Mesendoderm (in vitro differentiated cells): ENCODE measurements around the gene PIP5K1A.

ENCODE experiments used
- DNase-seq: peaks from one replicate; pipeline ENCODE4 v3.0.0; 2013
- H2AK5ac ChIP-seq: 2 replicates; pipeline ENCODE4 v1.6.1; 2013; ENCODE audit warnings: low read length, inconsistent platforms
- H2BK120ac ChIP-seq: 2 replicates; pipeline ENCODE4 v1.6.1; 2013; ENCODE audit warnings: low read depth, mild to moderate bottlenecking, low read length, moderate library complexity, mixed read lengths
- H2BK15ac ChIP-seq: replicated peaks from 2 replicates; pipeline ENCODE4 v1.6.1; 2013; ENCODE audit warnings: low read depth, mild to moderate bottlenecking, moderate library complexity
- H2BK5ac ChIP-seq: 2 replicates; pipeline ENCODE4 v1.6.1; 2013; ENCODE audit warnings: low read length, inconsistent platforms
- H3K18ac ChIP-seq: 2 replicates; pipeline ENCODE4 v1.6.1; 2013; ENCODE audit warnings: mild to moderate bottlenecking, low read length, mixed read lengths
- H3K23ac ChIP-seq: one replicate; pipeline ENCODE4 v1.6.1; 2013; ENCODE audit warnings: low read length
- H3K27ac ChIP-seq: 2 replicates; pipeline ENCODE4 v1.5.1; 2013; ENCODE audit warnings: low read depth, mild to moderate bottlenecking, inconsistent platforms, low read length, moderate library complexity
- H3K27me3 ChIP-seq: 2 replicates; pipeline ENCODE4 v1.6.1; 2013; ENCODE audit warnings: low read length, control low read depth, mild to moderate bottlenecking, inconsistent platforms; ENCODE audit not compliant: insufficient read depth, poor library complexity
- H3K36me3 ChIP-seq: 2 replicates; pipeline ENCODE4 v1.6.1; 2013; ENCODE audit warnings: low read length, inconsistent platforms; ENCODE audit not compliant: control insufficient read depth, insufficient read depth
- H3K4ac ChIP-seq: one replicate; pipeline ENCODE4 v1.6.1; 2013; ENCODE audit warnings: low read depth, mild to moderate bottlenecking, low read length, moderate library complexity
- H3K4me1 ChIP-seq: 2 replicates; pipeline ENCODE4 v1.6.1; 2013; ENCODE audit warnings: low read depth, low read length, inconsistent platforms; ENCODE audit not compliant: control insufficient read depth
- H3K4me2 ChIP-seq: 2 replicates; pipeline ENCODE4 v1.6.1; 2013; ENCODE audit warnings: low read length
- H3K4me3 ChIP-seq: 2 replicates; pipeline ENCODE4 v1.5.1; 2013; ENCODE audit warnings: mild to moderate bottlenecking, low read length
- H3K56ac ChIP-seq: one replicate; pipeline ENCODE4 v1.6.1; 2013; ENCODE audit warnings: low read length
- H3K79me1 ChIP-seq: 2 replicates; pipeline ENCODE4 v1.6.1; 2013; ENCODE audit warnings: low read length, inconsistent platforms
- H3K79me2 ChIP-seq: 2 replicates; pipeline ENCODE4 v1.6.1; 2013; ENCODE audit warnings: mild to moderate bottlenecking, low read length; ENCODE audit not compliant: control insufficient read depth, insufficient read depth
- H3K9ac ChIP-seq: 2 replicates; pipeline ENCODE4 v1.6.1; 2013; ENCODE audit warnings: low read length, inconsistent platforms
- H4K5ac ChIP-seq: one replicate; pipeline ENCODE4 v1.6.1; 2013; ENCODE audit warnings: low read length
- H4K8ac ChIP-seq: one replicate; pipeline ENCODE4 v1.6.1; 2013; ENCODE audit warnings: low read depth, mild to moderate bottlenecking, control low read depth, low read length, moderate library complexity
- WGBS: extraction: QIAGEN DNeasy Blood & Tissue Kit; methylation state at CpG from one replicate; pipeline ENCODE4 v1.1.7; 2013; ENCODE audit warnings: low lambda C conversion rate, missing lambda C conversion rate; ENCODE audit not compliant: insufficient coverage; ENCODE audit errors: extremely low coverage; 5-methylcytosine and 5-hydroxymethylcytosine counted together

PIP5K1A gene

GRCh38 chr1:151294742-151295462 lies 96.5 kb downstream of the PIP5K1A start:
- H3K4me3 ChIP-seq = no peak overlapping the region
- no peak overlapping the region for H3K9ac ChIP-seq
- H3K18ac ChIP-seq = no peak overlapping the region
- no CpG with 5 or more reads among the region's 2 CpGs for WGBS
- no peak overlapping the region for H2BK120ac ChIP-seq
- H3K4me1 ChIP-seq = no peaks in the 10 kb centered on the region
- H3K79me2 ChIP-seq = no peaks in the 10 kb centered on the region
- no peak overlapping the region for H4K8ac ChIP-seq
- H3K4me2 ChIP-seq = no peak overlapping the region
- H2BK15ac ChIP-seq = no peak overlapping the region
- no peaks in the 10 kb centered on the region for H3K79me1 ChIP-seq
- no peak overlapping the region for H3K56ac ChIP-seq
- no peak overlapping the region for H2AK5ac ChIP-seq
- H4K5ac ChIP-seq = no peak overlapping the region
- H3K36me3 ChIP-seq = peaks cover 19% of the 10 kb centered on the region
- no peak for DNase-seq
- no peak overlapping the region for H3K23ac ChIP-seq
- H3K27ac ChIP-seq = no peak overlapping the region
- no peak overlapping the region for H3K4ac ChIP-seq
- no peaks in the 10 kb centered on the region for H3K27me3 ChIP-seq
- no peak overlapping the region for H2BK5ac ChIP-seq
